M059J (cell line): Measurements from ENCODE around the gene DTNB. TPM values are rescaled to one million over a fixed set of nuclear protein-coding genes. Genes with fewer than 3 reads are reported as not detected.
"Not testable (repeated sequence)": the region's sequence is repeated elsewhere in the genome, so short reads cannot be mapped to it uniquely, and the experiment has no call there.

Experiments used
- DNase-seq: peaks from one replicate; pipeline ENCODE4 v3.0.0-alpha.2; 2012; ENCODE audit warnings: low read depth
- total RNA-seq: library from RNA; depleted of rRNA; stranded (reverse); fragments of >200 nt; shearing (Covaris generic); gene quantifications from 2 replicates; pipeline ENCODE4 v1.2.3, GENCODE V29; 2014; rRNA removed

Gene DTNB
- 12.2 and 12.5 TPM in 2 replicates for total RNA-seq

DNA sequence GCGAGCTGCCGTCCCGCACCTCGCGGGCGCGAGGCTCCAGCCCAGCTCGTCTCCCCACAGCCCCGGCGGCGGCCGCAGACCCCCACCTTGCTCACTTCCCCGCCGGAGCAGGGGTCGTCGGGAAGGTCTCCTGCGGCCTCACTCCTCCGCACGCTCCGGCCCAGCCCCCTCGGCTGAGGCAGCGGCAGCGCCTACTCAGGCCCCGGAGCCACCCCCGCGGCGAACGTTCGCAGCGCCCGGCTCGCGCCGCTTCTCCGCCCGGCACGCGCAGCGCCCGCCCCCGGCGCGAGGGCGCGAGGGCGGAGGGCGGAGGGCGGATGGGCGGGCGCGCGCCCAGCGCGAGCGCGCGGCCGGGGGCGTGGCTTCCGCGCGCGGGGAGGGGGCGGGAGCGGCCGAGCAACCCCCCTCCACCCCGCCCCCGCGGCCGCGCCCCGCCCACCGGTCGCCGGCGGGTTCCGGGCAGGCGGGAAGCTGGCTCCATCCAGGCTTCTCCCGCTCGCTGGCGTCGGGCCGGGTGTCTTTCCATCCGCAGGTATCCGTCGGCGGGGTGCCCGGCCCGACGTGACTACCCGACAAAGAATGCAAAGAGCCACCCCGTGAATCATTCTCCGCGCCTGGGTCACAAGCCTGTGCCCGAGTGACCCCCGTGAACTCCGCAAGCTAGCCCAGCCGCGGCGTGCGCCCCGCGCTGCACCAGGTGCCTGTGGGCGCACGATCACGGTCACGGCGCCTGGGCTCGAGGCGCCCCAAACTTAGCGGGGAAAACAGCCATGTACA is at the start of gene DTNB:
DTNB (minus strand) TSS at position 278 of the 777 bp plus-strand sequence. CDS start 20,917 bp downstream, outside the sequence.
- DNase-seq = peak; percentile 94

DNA sequence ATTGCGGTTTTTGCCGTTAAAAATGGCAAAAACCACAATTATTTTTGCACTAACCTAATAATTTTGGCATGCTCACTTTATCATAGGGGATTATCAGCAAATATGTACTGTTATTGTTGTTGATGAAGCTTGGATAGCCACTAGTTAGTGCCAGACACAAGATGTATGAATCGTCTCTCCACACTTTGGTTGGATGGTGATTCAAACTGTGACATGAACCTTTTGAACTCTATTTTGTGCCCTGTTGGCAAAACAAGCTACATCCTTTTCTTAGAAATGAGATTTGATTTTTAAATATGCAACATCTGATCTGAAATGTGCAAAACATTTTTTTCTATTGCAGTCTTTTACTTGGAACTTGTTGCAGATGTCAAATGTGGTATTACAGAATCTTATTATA is 48.8 kb upstream of the DTNB start:
- DNase-seq = no peak

DNA sequence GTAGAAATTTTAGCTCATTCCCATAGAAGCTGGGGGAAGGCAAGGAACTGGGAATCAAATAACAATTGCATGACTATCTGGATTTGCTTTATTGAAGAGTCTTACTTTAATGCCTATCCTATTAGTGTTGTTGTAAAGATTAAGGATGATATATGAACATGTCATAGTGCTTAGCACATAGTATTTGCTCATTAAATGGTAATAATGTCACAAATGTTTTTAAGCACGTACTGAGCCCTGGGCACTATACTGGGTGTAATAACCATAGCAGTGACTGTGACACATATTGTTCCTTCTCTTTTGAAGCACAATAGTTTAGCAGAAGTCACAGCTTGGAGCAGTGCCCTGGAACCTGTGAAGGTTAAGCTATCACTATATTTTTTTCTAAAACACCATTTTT is 47.2 kb upstream of the DTNB start:
- DNase-seq = no peak

- DNase-seq = peak; percentile 37
Measured at GRCh38 chr2:25714740-25715139, 41.4 kb upstream of the DTNB start.

DNA sequence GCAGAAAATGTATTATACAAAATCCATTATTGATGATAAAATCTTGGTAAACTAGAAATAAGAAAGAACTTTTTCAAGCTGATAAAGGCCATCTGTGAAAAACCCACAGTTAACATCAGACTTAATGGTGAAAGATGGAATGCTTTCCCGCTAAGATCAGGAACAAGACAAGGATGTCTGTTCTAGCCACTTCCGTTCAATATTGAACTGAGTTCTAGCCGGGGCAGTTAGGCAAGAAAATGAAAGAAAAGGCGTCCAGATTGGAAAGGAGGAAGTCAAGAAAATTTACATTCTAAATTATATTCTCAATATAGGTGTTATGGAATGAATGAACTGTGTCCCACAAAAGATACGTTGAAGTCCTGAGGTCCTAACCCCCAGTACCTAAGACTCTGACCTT is 39.1 kb upstream of the DTNB start:
- DNase-seq = no peak

GRCh38 chr2:25711675-25712354 is 38.4 kb upstream of the DTNB start:
- DNase-seq = no peak

DNA sequence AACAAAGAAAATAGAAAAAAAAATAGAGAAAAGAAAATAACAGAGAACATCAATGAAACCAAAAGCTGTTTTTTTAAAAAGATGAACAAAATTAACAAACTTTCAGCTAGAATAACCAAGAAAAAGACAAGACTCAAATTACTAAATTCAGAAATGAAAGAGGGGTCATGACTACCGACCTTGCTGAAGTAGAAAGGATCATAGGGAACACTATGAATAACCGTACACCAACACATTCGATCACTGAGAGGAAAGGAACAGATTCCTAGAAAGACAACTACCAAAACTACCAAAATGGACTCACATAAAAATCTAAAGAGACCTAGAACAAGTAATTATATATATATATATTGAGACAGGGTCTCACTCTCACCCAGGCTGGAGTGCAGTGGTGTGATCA is 37.4 kb upstream of the DTNB start:
- DNase-seq = no peak

DNA sequence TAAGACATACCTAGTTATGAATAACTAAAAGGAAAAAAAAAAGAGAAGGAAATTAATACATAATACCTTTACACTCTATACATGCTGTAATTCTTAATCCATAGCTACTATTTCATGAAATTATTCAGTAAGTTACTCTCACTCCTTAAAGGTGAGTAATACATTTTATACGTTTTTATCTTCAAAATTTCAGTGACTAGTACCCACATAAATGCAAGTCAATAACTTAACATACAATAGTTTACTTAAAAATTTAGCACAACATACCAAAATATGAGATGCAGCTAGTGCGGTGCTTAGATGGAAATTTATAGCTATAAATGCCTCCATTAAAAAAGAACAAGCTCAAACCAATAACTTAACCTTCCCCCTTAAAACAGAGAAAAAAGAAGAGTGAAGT is 36.0 kb upstream of the DTNB start:
- no peak for DNase-seq

DNA sequence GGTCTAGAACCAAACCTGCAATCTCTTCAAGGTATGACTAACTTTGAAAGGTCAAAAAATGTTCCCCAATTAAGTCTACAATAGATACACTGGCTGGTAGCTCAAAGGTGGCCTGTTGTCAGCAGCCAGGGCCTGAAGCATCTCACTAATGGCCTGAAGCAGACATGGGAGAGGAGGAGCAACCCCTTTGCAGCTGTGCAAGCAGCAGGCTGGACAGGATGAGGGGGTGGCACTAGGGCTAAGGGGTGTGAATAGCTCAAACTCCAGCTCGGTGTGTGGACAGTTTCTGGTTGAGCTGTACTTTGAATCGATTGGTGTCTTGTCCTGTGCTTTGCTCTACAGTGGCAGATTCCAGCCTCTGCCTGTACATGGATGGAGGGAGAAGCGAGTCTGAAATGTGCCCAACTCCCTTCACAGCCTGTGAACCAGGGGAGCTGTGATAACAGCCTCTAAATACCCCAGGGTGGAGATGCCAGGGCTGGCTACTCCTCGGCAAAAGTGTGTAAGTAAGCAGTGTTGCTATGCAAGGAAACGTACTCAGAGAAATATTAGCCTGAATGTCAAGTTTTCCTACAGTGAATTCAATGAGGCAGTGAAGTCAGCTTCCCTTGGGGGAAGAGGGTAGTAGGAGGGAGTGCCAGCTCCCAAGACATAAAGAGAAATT is 34.7 kb upstream of the DTNB start:
- peak; percentile 29 for DNase-seq

DNA sequence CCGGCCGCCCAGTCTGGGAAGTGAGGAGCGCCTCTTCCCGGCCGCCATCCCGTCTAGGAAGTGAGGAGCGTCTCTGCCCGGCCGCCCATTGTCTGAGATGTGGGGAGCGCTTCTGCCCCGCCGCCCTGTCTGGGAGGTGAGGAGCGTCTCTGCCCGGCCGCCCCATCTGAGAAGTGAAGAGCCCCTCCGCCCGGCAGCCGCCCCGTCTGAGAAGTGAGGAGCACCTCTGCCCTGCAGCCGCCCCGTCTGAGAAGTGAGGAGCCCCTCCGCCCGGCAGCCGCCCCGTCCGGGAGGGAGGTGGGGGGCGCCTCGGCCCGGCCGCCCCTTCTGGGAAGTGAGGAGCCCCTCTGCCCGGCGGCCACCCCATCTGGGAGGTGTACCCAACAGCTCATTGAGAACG is 32.2 kb upstream of the DTNB start:
- DNase-seq = not testable (repeated sequence)

DNA sequence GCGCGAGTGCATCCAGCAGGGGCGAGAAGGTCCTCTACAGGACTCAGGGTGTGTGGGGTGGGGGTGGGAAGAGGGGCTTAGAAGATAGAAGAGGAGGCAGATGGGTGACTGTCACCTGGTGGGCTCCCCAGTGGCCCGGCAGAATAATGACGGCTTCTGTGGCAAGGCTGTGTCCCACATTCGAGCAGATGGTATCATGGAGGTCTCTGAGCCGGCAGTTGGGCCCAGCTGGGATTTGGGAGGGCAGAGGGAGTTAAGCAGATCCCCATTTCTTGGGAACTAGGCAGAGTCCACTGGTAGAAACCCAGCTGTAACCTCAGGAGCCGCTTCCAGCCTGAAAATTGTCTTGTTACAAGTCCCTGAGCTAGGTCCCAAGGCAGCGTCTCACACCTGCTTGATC is 28.4 kb upstream of the DTNB start:
- DNase-seq = no peak

GRCh38 chr2:25700221-25700660 is 26.9 kb upstream of the DTNB start:
- peak; percentile 58 for DNase-seq

DNA sequence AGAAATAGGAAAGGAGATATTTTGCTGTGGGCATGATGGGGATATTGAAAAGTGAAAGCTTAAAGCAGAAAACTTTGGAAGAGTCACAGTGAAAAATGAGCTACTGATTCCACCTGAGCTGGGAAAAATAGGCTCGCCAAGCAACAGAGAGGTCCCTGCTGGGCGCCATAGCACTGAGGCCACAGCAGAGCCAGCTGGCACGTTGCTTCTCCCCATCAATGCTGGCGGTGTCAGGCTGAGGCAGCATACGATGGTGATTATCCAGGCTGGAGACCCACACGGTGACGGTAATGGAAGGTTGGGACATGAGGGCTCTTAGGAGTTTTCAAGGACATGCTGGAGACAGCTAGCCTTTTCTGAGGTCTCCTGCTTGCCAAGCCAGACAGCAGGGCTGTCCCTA is 25.8 kb upstream of the DTNB start:
- no peak for DNase-seq

GRCh38 chr2:25698752-25699151 is 25.4 kb upstream of the DTNB start:
- peak; percentile 56 for DNase-seq

- DNase-seq = no peak
Measured at GRCh38 chr2:25697559-25698341, 24.4 kb upstream of the DTNB start.

GRCh38 chr2:25692737-25693445 is 19.5 kb upstream of the DTNB start:
- DNase-seq = peak; percentile 14

DNA sequence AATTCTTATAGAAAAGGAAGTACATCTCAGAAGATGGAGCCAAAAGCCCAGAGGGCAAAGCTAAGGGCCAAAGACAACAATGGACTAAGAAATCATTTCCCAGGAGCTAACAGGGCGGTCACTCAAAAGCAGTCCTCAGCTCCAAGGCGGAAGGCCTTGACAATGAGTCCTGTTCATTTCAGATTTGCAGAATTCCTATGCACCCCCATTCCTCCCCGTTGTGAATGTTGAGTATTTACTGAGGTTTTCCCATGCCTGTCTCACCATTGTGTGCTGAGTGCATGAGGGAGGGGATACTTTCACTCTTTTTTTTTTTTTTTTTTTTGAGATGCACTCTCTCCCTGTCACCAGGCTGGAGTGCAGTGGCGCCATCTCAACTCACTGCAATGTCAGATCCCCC is 18.8 kb upstream of the DTNB start:
- peak; percentile 81 for DNase-seq

- peak; percentile 83 for DNase-seq
Measured at GRCh38 chr2:25690058-25690457, 16.7 kb upstream of the DTNB start.

DNA sequence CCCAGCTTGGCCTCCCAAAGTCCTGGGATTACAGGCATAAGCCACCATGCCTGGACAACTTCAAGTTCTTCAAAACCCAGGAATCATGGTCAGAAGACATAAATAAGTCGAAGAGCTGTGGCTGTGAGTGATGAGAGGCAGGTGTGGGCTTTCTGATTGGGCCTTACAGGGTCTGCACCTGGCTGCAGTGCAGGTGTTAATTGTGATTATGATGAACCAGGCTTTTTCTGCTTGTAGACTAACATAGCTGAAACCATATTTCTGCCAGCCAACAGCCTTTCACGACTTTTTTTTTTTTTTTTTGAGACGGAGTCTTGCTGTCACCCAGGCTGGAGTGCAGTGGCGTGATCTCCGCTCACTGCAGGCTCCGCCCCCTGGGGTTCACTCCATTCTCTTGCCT is 14.9 kb upstream of the DTNB start:
- DNase-seq = no peak

DNA sequence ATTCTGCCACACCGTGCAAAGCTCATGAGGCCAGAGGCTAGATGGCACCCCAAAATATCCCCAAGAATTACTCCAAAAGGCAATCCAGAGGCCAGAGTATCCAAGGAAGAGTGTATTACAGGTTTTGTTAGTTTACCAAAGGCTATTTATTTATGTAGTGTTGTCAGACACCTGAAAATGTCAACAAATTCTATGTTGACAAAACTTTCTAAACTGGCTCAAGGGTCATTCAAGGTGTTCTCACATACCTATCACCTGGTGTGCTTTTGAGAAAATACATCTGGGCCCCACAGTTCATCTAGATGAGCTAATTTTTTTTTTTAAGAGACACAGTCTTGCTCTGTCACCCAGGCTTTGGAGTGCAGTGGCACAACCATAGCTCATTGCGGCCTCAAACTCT is 12.4 kb upstream of the DTNB start:
- DNase-seq = no peak
